ENCODE measurements around the gene AUTS2. TPM values are rescaled to one million over a fixed set of nuclear protein-coding genes. Genes with fewer than 3 reads are reported as not detected.

The AUTS2 gene
- total RNA-seq, 1 experiment from 2014 or later, result 2.5 TPM

DNA sequence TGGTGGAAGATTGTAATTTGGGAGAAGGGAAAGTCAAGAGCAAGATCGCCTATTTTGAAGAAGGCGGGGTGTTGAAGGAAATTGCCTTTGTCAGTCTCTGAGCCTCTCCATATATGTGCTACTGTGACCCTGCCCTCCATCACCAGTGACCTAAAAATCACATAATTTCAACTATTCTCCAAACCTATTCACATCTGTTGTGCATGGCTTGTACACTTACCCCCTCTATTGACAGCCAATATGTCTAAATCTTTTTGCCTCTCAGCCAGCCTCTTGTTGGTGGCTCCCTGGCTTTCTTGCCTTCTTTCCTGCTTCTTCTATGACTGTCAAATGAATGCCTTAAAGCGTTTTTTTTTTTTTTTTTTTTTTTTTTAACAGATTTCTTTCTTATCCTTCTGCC is 295.6 kb downstream of the AUTS2 start:
- DNase-seq (ENCODE audit: low read depth, low spot score) (no peak), ATAC-seq (no peak)
- Histone ChIP-seq H3K9me3 (ENCODE audit: control insufficient read depth, insufficient read depth, low read depth, low read length) (no peaks in the 10 kb centered on the region), H3K27ac (ENCODE audit: low read length) (no peak overlapping the region), H3K4me1 (ENCODE audit: control insufficient read depth, insufficient read depth, low read length) (no peaks in the 10 kb centered on the region), H3K4me3 (ENCODE audit: low read depth in 2 of 2, low read length in 2 of 2) (no peak overlapping the region), H3K36me3 (ENCODE audit: control insufficient read depth, insufficient read depth, low read length) (no peaks in the 10 kb centered on the region), H3K27me3 (ENCODE audit: control insufficient read depth, insufficient read depth, low read length) (no peaks in the 10 kb centered on the region)
- ChIA-PET POLR2A (no interaction called here), CTCF (no interaction called here)
- intact Hi-C loops (cut with micrococcal nuclease; ENCODE audit: unreplicated experiment) (no loop called here), in situ Hi-C loops (cut with HindIII; ENCODE audit: low pct_unique_long_range_greater_than_20kb, low sequenced_read_pairs) (no loop called here)
- TF ChIP-seq, protein P1, sequence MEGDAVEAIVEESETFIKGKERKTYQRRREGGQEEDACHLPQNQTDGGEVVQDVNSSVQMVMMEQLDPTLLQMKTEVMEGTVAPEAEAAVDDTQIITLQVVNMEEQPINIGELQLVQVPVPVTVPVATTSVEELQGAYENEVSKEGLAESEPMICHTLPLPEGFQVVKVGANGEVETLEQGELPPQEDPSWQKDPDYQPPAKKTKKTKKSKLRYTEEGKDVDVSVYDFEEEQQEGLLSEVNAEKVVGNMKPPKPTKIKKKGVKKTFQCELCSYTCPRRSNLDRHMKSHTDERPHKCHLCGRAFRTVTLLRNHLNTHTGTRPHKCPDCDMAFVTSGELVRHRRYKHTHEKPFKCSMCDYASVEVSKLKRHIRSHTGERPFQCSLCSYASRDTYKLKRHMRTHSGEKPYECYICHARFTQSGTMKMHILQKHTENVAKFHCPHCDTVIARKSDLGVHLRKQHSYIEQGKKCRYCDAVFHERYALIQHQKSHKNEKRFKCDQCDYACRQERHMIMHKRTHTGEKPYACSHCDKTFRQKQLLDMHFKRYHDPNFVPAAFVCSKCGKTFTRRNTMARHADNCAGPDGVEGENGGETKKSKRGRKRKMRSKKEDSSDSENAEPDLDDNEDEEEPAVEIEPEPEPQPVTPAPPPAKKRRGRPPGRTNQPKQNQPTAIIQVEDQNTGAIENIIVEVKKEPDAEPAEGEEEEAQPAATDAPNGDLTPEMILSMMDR (IDR thresholded peaks at IDR 0.05), result peak; percentile 28
- TF ChIP-seq POLR2AphosphoS5 (IDR thresholded peaks at IDR 0.05; ENCODE audit: low read depth, low read length) (no peak), SIN3A (IDR thresholded peaks at IDR 0.05; ENCODE audit: borderline replicate concordance, insufficient read depth, low read depth, low read length) (no peak)
- TF ChIP-seq, protein P2, sequence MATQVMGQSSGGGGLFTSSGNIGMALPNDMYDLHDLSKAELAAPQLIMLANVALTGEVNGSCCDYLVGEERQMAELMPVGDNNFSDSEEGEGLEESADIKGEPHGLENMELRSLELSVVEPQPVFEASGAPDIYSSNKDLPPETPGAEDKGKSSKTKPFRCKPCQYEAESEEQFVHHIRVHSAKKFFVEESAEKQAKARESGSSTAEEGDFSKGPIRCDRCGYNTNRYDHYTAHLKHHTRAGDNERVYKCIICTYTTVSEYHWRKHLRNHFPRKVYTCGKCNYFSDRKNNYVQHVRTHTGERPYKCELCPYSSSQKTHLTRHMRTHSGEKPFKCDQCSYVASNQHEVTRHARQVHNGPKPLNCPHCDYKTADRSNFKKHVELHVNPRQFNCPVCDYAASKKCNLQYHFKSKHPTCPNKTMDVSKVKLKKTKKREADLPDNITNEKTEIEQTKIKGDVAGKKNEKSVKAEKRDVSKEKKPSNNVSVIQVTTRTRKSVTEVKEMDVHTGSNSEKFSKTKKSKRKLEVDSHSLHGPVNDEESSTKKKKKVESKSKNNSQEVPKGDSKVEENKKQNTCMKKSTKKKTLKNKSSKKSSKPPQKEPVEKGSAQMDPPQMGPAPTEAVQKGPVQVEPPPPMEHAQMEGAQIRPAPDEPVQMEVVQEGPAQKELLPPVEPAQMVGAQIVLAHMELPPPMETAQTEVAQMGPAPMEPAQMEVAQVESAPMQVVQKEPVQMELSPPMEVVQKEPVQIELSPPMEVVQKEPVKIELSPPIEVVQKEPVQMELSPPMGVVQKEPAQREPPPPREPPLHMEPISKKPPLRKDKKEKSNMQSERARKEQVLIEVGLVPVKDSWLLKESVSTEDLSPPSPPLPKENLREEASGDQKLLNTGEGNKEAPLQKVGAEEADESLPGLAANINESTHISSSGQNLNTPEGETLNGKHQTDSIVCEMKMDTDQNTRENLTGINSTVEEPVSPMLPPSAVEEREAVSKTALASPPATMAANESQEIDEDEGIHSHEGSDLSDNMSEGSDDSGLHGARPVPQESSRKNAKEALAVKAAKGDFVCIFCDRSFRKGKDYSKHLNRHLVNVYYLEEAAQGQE (IDR thresholded peaks at IDR 0.05; ENCODE audit: insufficient read depth in 1 of 2, low read depth in 2 of 2, low read length in 1 of 2), result no peak
- BruUV-seq (replicated peaks), result no TSS peak

DNA sequence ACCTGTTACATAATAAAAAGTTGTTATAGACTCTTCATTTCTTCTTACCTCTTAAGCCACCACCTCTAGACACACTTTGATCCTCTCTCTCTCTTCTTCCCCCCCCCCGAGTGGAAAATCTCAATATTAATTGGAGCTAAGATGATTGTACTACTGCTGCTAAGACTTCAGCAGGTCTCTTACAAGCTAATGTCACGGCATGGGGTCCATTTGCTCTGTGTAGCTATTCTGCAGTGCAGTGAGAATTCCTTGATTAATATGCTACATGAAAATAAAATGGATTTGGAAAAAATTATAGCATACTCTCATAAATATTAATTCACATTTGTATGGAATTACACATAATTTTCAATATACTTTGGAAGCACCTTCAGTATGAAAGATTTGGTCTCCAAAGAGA is 297.2 kb downstream of the AUTS2 start:
- H3K27ac ChIP-seq (ENCODE audit: low read length), result no peak overlapping the region
- H3K4me3 ChIP-seq (ENCODE audit: low read depth in 2 of 2, low read length in 2 of 2), result no peak overlapping the region
- ATAC-seq (no peak), DNase-seq (ENCODE audit: low read depth, low spot score) (no peak)
- no peaks in the 10 kb centered on the region for H3K27me3 ChIP-seq (ENCODE audit: control insufficient read depth, insufficient read depth, low read length)
- TF ChIP-seq, protein P1 (IDR thresholded peaks at IDR 0.05), result no peak
- no peak for TF ChIP-seq TCF7L2 (IDR thresholded peaks at IDR 0.05; ENCODE audit: low read depth, low read length)
- TF ChIP-seq, protein P2 (IDR thresholded peaks at IDR 0.05; ENCODE audit: insufficient read depth in 1 of 2, low read depth in 2 of 2, low read length in 1 of 2), result no peak
- no peak for TF ChIP-seq SIN3A (IDR thresholded peaks at IDR 0.05; ENCODE audit: borderline replicate concordance, insufficient read depth, low read depth, low read length)
- no peak for TF ChIP-seq POLR2AphosphoS5 (IDR thresholded peaks at IDR 0.05; ENCODE audit: low read depth, low read length)
- no peaks in the 10 kb centered on the region for H3K4me1 ChIP-seq (ENCODE audit: control insufficient read depth, insufficient read depth, low read length)
- ChIA-PET CTCF (no interaction called here), POLR2A (no interaction called here)
- BruUV-seq (replicated peaks), result no TSS peak
- no peaks in the 10 kb centered on the region for H3K36me3 ChIP-seq (ENCODE audit: control insufficient read depth, insufficient read depth, low read length)
- no peaks in the 10 kb centered on the region for H3K9me3 ChIP-seq (ENCODE audit: control insufficient read depth, insufficient read depth, low read depth, low read length)
- in situ Hi-C loops (cut with HindIII; ENCODE audit: low pct_unique_long_range_greater_than_20kb, low sequenced_read_pairs) (no loop called here), intact Hi-C loops (cut with micrococcal nuclease; ENCODE audit: unreplicated experiment) (no loop called here)

All from Panc1 (cell line).